ENCODE data around the gene NFKBIE.

GRCh38 chr6:44235269-44235668, 30.1 kb downstream of the NFKBIE start:
- TF ChIP-seq CTCF (IDR thresholded peaks at IDR 0.05; ENCODE audit: low read length) (no peak), EZH2 (IDR thresholded peaks at IDR 0.05; ENCODE audit: borderline replicate concordance, low read length) (no peak)

Data from OCI-LY1 (cell line).